GM12878 (cell line): ENCODE measurements around the gene PLEKHM2. TPM values are rescaled to one million over a fixed set of nuclear protein-coding genes. Genes with fewer than 3 reads are reported as not detected.

Source experiments
- ATAC-seq: fragments of 200-7000 bp; cut with Tn5 transposase; 3 replicates; pipeline ENCODE4 v1.9.1; 2020; ENCODE audit warnings: mild to moderate bottlenecking, moderate library complexity
- BruUV-seq: library from RNA; stranded (reverse); fragments of 400-500 nt; replicated peaks from 2 replicates; lab custom pipeline; 2021; lab: Mats Ljungman, UMichigan
- CTCF ChIA-PET: fragments of 300-600 bp; sonication (Branson Sonifier 250); formaldehyde crosslinking; extraction: SDS; loops from one replicate; lab custom pipeline; 2021; ENCODE audit warnings: inconsistent platforms; lab: Yijun Ruan, JAX
- POLR2A ChIA-PET: fragments of 350-600 bp; formaldehyde crosslinking; extraction: SDS; loops from one replicate; lab custom pipeline; 2021; ENCODE audit warnings: inconsistent platforms; lab: Charles Lee
- RAD21 ChIA-PET: fragments of 300-600 bp; sonication (Branson Sonifier 250); formaldehyde crosslinking; loops from one replicate; lab custom pipeline; 2023; ENCODE audit warnings: antibody characterized with exemption; ENCODE audit not compliant: unreplicated experiment; lab: Charles Lee
- SMC1A ChIA-PET: fragments of 300-600 bp; sonication (Branson Sonifier 250); formaldehyde crosslinking; loops from one replicate; lab custom pipeline; 2023; ENCODE audit not compliant: unreplicated experiment, uncharacterized antibody; lab: Charles Lee
- DNase-seq: peaks from one replicate; pipeline ENCODE4 v3.0.0-alpha.2; 2011; ENCODE audit warnings: low read depth, low spot score
- FAIRE-seq: peaks from 3 replicates; lab custom pipeline; 2011; peaks lifted over from hg19 to GRCh38; lab: Jason Lieb, UNC
- H2AFZ ChIP-seq: 2 replicates; pipeline ENCODE4 v1.6.0; 2011; ENCODE audit warnings: low read depth, low read length, control low read depth; ENCODE audit not compliant: control insufficient read depth
- H3K27ac ChIP-seq: 2 replicates; pipeline ENCODE4 v1.5.1; 2011; ENCODE audit warnings: control low read depth; ENCODE audit not compliant: control insufficient read depth, insufficient read depth
- H3K27me3 ChIP-seq, 2 experiments: replicated peaks in 1 of 2; 2 replicates each; pipeline versions ENCODE4 v1.6.0 to v1.6.1; 2011; ENCODE audit warnings: low read length in 1 of 2; ENCODE audit not compliant: control insufficient read depth in 2 of 2, insufficient read depth in 2 of 2
- H3K36me3 ChIP-seq, 2 experiments: 2 replicates each; pipeline ENCODE4 v1.5.1; 2011; ENCODE audit warnings: low read length in 1 of 2; ENCODE audit not compliant: control insufficient read depth in 2 of 2, insufficient read depth in 2 of 2
- H3K4me1 ChIP-seq: 2 replicates; pipeline ENCODE4 v1.6.1; 2011; ENCODE audit warnings: mild to moderate bottlenecking, low read length, moderate library complexity, mixed read lengths; ENCODE audit not compliant: control insufficient read depth, insufficient read depth
- H3K4me2 ChIP-seq: 2 replicates; pipeline ENCODE4 v1.6.0; 2011; ENCODE audit warnings: control low read depth; ENCODE audit not compliant: control insufficient read depth, insufficient read depth
- H3K4me3 ChIP-seq: fragments of 200-600 bp; sonication (generic); 2 replicates; pipeline ENCODE4 v1.5.1; 2016
- H3K79me2 ChIP-seq: 2 replicates; pipeline ENCODE4 v1.6.0; 2011; ENCODE audit warnings: low read length; ENCODE audit not compliant: control insufficient read depth, insufficient read depth
- H3K9ac ChIP-seq: 2 replicates; pipeline ENCODE4 v1.8.0; 2011; ENCODE audit warnings: low read length, control low read depth, mixed read lengths; ENCODE audit not compliant: control insufficient read depth, insufficient read depth
- H3K9me3 ChIP-seq: replicated peaks from 3 replicates; pipeline ENCODE4 v1.5.1; 2011; ENCODE audit warnings: mild to moderate bottlenecking, low read length; ENCODE audit not compliant: control insufficient read depth, insufficient read depth
- H4K20me1 ChIP-seq: 2 replicates; pipeline ENCODE4 v1.6.0; 2011; ENCODE audit not compliant: control insufficient read depth, insufficient read depth
- BHLHE40 ChIP-seq, 2 experiments: fragments of 450-650 bp in 1 of 2; IDR thresholded peaks; 2 replicates each; pipeline ENCODE4 v1.6.1; 2011 to 2017; ENCODE audit warnings: low read depth in 2 of 2, borderline replicate concordance in 1 of 2, improper control_type of control experiment in 1 of 2, low read length in 1 of 2, mild to moderate bottlenecking in 1 of 2
- EGR1 ChIP-seq, 2 experiments: IDR thresholded peaks; 1 replicate in 1 of 2; 2 replicates in 1 of 2; pipeline ENCODE4 v1.6.1; 2011 to 2012; ENCODE audit warnings: low read depth in 2 of 2, low read length in 2 of 2, borderline replicate concordance in 1 of 2, mild to moderate bottlenecking in 1 of 2, moderate library complexity in 1 of 2
- SRF ChIP-seq, 2 experiments: IDR thresholded peaks; 2 replicates each; pipeline ENCODE4 v1.6.1; 2011; ENCODE audit warnings: low read depth in 2 of 2, low read length in 2 of 2, mild to moderate bottlenecking in 1 of 2, moderate library complexity in 1 of 2
- WGBS: methylation state at CpG from one replicate; pipeline ENCODE4 v1.1.6; 2016; ENCODE audit warnings: low lambda C conversion rate; ENCODE audit not compliant: insufficient replicate concordance, insufficient coverage; ENCODE audit errors: missing lambda C conversion rate; 5-methylcytosine and 5-hydroxymethylcytosine counted together
- in situ Hi-C: fragments of 300-500 bp; cut with MboI; formaldehyde crosslinking; loops from 9 replicates; pipeline ENCODE4 v1.14.3; 2018; ENCODE audit warnings: mixed read lengths
- intact Hi-C: fragments of 100-400 bp; cut with micrococcal nuclease; formaldehyde crosslinking; loops from one replicate; pipeline ENCODE4 v1.14.2; 2022; ENCODE audit not compliant: unreplicated experiment
- polyA plus RNA-seq, 11 experiments: library from polyadenylated mRNA; depleted of rRNA in 4 of 11; unstranded in 6 of 11; stranded (reverse) in 5 of 11; fragments of >200 nt; fragmentation: Nextera tagmentation in 4 of 11; fragmentation: Illumina TruSeq in 1 of 11; extraction: Ambion mirVana in 4 of 11; extraction: Trizol in 1 of 11; gene quantifications; 1 replicate in 1 of 11; 2 replicates in 10 of 11; pipeline versions ENCODE4 v1.2.1 to v1.2.3, GENCODE V29; 2011 to 2016; ENCODE audit warnings: inconsistent platforms in 2 of 11, missing spikeins in 2 of 11, low read depth in 1 of 11
- total RNA-seq, 4 experiments: library from RNA; depleted of rRNA in 3 of 4; stranded (reverse); fragments of >200 nt in 3 of 4; fragmentation: Illumina TruSeq in 1 of 4; extraction: Trizol in 1 of 4; gene quantifications; 2 replicates each; pipeline versions ENCODE4 v1.2.1 to v1.2.3, GENCODE V29; 2013 to 2021
- TF ChIP-seq, protein P1 (sequence below): fragments of 450-650 bp; IDR thresholded peaks from 2 replicates; pipeline ENCODE4 v1.6.1; 2016; ENCODE audit warnings: mild to moderate bottlenecking

Gene PLEKHM2
- total and polyA plus RNA-seq, 10 of the 15 experiments (the other 5 are each of a cell fraction or from before 2014, with no cell fraction given) = 0.37 to 55.2 (median 19.3) TPM

- H3K27me3 ChIP-seq = no peaks in the 10 kb centered on the region; a peak in 1 of 4 replicates
- H3K79me2 ChIP-seq = no peaks in the 10 kb centered on the region
- no TSS peak for BruUV-seq
- H3K36me3 ChIP-seq = no peaks in the 10 kb centered on the region
- RAD21 ChIA-PET = no interaction called here
- TF ChIP-seq BHLHE40 (IDR thresholded peaks at IDR 0.05; ENCODE audit: borderline replicate concordance in 1 of 2, low read depth in 2 of 2, low read length in 1 of 2) (no peak), EGR1 (IDR thresholded peaks at IDR 0.05; ENCODE audit: borderline replicate concordance in 1 of 2, low read depth in 2 of 2, low read length in 2 of 2) (no peak), SRF (IDR thresholded peaks at IDR 0.05; ENCODE audit: low read depth in 2 of 2, low read length in 2 of 2) (no peak)
- TF ChIP-seq, protein P1, sequence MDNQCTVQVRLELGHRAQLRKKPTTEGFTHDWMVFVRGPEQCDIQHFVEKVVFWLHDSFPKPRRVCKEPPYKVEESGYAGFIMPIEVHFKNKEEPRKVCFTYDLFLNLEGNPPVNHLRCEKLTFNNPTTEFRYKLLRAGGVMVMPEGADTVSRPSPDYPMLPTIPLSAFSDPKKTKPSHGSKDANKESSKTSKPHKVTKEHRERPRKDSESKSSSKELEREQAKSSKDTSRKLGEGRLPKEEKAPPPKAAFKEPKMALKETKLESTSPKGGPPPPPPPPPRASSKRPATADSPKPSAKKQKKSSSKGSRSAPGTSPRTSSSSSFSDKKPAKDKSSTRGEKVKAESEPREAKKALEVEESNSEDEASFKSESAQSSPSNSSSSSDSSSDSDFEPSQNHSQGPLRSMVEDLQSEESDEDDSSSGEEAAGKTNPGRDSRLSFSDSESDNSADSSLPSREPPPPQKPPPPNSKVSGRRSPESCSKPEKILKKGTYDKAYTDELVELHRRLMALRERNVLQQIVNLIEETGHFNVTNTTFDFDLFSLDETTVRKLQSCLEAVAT = no peak
- TF ChIP-seq, all 136 proteins: peak for 0
- ATAC-seq (no peak), DNase-seq (no peak), FAIRE-seq (no peak)
- Histone ChIP-seq H3K4me2 (no peak overlapping the region), H3K9me3 (no peaks in the 10 kb centered on the region), H3K9ac (no peak overlapping the region), H3K27ac (no peak overlapping the region), H3K4me3 (no peak overlapping the region), H4K20me1 (no peaks in the 10 kb centered on the region), H2AFZ (no peak overlapping the region), H3K4me1 (no peaks in the 10 kb centered on the region)
- SMC1A ChIA-PET = no interaction called here
- CTCF ChIA-PET = interaction anchor here (1.7 kb wide), 1 partner anchor 31 kb away, joined by 4 read pairs; no protein-coding TSS in a partner anchor
- in situ Hi-C loops (no loop called here), intact Hi-C loops (no loop called here)
- WGBS = 19% methylated on average over 6 of the region's 6 CpGs
- POLR2A ChIA-PET = interaction anchor here (0.6 kb wide), 1 partner anchor 48 kb away, joined by 5 read pairs; no protein-coding TSS in a partner anchor
Measured at GRCh38 chr1:15771836-15772515, 87.9 kb downstream of the PLEKHM2 start.
